HG03196 (cell line): ENCODE results near the gene TMEM212.
"Not testable (repeated sequence)": the region's sequence is repeated elsewhere in the genome, so short reads cannot be mapped to it uniquely, and the experiment has no call there.

Experiments used
- ATAC-seq: cut with Tn5 transposase; IDR thresholded peaks from one replicate; pipeline ENCODE4 v1.9.1; 2021; ENCODE audit not compliant: unreplicated experiment

TMEM212 gene

GRCh38 chr3:171854649-171855305 is 11.6 kb downstream of the TMEM212 start:
- no peak for ATAC-seq

DNA sequence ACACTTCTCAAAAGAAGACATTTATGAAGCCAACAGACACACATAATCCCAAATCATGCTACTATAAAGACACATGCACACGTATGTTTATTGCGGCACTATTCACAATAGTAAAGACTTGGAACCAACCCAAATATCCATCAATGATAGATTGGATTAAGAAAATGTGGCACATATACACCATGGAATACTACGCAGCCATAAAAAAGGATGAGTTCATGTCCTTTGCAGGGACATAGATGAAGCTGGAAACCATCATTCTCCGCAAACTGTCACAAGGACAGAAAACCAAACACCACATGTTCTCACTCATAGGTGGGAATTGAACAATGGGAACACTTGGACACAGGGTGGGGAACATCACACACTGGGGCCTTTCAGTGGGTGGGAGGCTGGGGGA is 15.6 kb downstream of the TMEM212 start:
- ATAC-seq = not testable (repeated sequence)

DNA sequence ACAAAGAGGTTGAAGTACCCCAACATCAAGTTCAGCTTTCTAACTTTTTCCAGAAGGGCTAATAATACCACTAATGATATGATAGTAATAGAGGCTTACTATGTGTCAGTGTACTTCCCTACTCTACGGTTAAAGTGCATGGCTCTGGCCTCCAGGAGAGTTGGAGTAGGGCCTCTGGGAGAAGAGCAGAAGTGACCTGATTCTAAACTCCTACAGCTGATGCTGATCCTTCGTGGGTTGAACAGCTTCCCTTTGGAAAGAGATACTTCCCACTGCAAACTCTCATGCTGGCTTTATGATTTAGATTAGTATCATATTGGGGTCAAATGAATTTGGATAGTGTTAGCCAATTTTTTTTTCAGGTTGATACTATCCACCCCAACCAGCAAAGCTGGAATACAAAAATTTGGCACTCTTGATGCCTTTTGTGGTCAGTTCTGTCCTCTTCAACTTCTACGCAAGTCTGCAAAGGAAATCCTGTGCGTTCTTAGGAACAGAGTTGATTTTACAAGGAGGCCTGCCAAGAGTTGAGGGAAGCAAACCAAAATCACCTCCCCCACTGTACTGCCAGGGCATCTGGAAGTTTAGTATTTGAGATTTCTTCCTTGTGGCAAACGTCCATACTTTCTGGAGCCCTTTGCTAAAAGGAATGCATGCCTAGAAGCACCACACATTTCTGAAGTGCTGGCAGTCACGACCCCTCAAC is 17.8 kb downstream of the TMEM212 start:
- no peak for ATAC-seq

GRCh38 chr3:171862392-171862791 is 19.2 kb downstream of the TMEM212 start:
- ATAC-seq = no peak

DNA sequence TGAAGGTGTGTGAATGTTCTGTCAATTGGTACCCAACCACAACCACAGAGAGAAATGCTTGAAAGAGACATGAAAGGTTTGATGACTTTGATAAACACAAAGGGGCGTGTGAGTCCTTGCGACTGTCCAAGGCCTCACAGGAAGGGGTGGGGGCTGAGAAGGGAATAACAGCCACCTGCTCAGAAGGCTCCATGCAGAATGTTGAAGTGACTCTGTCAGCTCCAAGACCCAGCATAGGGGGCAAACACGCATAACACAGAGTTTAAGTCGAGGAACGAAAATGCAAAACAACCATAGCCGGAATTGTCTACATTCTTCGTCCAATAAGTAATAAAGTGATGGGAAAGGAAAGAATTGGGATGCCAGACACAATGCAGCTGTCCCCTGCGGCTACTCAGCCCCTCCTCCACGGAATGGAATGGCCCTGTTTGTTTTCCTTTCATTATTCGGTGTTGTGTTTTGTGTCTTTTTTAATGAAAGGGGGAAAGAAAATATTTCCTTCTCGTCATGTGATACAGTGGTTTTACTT is 19.9 kb downstream of the TMEM212 start:
- no peak for ATAC-seq

DNA sequence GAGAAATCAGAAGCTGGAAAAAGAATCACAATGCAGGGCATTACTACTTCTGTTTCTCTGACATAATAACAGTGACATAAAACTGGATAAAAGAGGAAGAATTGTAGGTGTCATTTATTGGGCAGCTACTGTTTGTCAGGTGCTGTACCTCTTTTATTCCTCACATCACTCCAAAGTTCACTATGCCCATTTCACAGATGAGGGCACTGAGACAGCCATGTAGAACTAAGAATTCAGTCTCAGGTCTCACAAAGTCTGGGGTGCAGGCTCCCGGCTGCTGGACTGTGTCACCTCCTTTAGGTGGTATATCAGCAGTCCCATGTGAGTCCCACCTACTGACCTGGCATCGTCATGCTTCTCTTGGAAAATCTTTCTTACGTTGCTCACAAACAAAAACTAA is 20.8 kb downstream of the TMEM212 start:
- ATAC-seq = no peak

GRCh38 chr3:171865191-171865865 is 22.2 kb downstream of the TMEM212 start:
- no peak for ATAC-seq

GRCh38 chr3:171867981-171868380 is 24.8 kb downstream of the TMEM212 start:
- no peak for ATAC-seq

- no peak for ATAC-seq
Observed at GRCh38 chr3:171871392-171872274, 28.5 kb downstream of the TMEM212 start.

DNA sequence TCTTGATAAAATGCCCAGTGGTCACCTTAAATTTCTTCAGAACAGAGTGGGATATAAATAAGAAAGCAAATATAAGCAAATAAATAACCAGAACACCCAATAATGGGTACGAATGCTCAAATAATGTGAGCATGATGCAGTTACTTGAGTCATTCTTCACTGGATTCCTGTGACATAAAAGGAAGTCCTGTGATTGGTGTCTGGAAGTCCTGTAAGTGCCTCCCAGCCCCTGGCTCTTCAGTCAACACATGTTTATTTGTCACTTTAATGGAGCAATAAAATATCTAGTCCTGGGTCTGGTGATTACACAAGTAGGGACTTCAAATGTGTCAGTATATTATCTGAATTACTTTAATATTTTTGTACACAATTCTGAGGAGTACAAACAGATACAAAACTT is 30.4 kb downstream of the TMEM212 start:
- ATAC-seq = no peak

DNA sequence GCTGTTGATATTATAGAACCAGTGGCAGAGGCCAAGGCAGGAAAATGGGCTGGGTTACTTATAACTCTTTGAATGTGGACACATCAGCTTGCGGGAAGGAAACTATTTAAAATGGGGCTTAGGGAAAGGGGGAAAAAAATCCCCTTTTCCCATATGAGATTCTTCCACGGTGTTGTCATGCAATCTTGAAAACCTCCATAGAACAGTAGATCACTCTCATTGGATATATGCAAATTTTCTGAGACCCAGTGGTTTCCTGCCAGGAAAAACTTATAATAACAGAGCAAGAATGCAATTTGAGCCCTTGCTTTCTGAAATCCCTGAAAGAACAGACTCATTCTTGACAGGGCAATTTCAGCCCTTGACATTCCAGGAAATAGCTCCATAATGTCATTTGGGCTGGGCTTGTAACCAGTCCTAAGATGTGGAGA is 31.1 kb downstream of the TMEM212 start:
- no peak for ATAC-seq

DNA sequence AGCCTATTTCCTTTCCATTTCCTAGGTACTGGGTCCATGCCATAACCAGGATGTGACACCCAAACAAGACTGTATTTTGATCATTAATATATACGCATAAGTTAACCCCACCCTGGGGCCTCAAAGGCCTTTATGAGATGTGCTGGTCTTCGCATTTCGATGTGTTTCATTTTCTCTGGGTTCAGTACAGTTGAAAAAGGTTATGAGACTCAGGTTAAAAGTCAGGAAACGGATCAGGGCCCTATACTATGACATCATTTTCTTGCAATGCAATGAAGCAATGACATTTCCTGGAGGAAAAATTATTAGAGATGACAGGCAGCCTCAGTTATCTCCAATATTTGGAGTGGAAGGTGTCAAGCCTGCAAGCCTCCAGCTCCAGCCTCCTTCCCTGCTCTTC is 31.7 kb downstream of the TMEM212 start:
- ATAC-seq = no peak

- no peak for ATAC-seq
Observed at GRCh38 chr3:171875923-171876412, 32.8 kb downstream of the TMEM212 start.

GRCh38 chr3:171876680-171877147 is 33.6 kb downstream of the TMEM212 start:
- ATAC-seq = no peak

DNA sequence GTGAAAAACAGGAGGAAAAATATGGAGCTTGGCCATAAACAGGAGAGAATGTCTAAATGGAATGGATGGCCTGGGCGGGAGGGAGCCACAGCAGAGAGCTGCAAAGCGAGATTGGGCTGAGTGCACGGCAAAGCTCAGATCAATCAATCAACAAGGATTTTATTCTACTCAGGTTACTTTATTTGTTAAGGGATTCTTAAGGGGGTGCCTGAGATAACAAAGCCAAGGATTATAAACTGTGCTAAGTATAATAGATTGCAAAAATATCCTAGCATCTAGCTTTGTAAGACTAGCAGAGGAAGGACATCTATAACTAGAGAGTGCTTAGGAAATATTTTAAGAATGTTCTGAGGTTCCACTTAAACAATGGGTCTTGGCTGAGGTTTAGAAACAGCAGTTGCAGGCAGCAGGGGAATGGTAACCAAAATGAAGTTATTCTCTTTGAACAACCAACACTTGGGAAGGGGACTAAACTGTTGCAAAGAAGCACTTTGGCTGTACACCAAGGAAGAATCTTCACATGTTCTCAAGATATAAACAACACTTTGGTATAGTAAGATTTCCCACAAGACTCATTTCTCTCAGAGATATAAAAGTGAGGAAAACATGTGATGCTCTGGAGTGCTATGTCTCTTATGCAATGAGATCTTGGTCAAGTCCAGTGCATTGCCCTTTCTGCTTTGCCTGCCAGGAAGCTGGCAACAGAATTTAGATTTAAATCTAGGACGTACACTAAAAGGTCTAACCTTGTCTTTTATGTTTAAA is 35.5 kb downstream of the TMEM212 start:
- no peak for ATAC-seq

GRCh38 chr3:171879472-171879871 is 36.3 kb downstream of the TMEM212 start:
- ATAC-seq = no peak

DNA sequence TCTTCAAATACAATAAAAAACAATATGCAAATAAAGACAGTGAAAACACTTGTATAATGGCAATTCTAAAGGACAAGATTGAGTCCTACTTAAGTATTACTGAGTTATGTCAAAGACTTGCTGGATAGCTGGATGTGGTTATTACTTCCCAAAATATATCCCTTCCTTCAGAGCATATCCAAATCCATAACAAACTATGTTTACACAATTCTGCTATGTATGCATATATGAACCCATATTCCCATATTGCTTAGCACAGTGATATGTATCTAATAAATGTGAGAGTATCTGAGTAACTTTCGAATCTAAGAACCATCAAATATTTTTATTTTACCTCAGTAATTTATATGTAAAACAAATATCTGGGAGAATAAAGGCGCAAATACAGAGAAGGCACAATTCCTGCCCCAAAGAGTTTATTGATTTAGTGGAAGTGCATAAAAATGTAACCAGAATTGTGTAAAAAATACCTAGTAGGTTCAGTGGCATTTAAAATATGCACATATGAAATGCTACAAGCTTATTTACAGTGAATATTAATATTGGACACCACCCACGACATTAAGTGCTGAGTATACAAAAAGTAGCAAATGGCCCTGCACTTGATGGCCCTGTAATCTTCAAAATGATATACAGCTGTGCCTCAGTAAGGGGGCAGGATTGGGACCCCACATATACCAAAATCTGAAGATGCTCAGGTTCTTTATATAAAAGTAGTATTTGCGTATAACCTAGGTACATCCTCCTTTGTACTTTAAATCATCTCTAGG is 37.1 kb downstream of the TMEM212 start:
- ATAC-seq = no peak

DNA sequence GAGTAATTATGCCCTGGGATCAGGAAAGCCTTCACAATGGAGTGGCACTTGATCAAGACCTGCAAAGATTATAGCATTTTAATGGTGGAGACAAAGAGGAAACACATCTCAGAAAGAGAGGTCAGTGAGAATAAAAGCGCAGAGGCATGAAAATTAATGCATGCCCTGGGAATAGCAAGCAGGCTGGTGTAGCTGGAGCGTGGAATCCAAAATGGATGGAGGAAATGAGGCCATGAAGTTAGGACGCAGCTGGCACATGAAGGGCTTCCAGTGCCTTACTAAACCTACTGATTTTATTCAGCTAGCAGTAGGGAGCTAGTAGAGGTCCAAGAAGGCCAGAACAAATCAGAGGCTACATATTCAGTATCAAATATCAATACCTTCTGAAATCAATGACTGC is 38.1 kb downstream of the TMEM212 start:
- no peak for ATAC-seq

DNA sequence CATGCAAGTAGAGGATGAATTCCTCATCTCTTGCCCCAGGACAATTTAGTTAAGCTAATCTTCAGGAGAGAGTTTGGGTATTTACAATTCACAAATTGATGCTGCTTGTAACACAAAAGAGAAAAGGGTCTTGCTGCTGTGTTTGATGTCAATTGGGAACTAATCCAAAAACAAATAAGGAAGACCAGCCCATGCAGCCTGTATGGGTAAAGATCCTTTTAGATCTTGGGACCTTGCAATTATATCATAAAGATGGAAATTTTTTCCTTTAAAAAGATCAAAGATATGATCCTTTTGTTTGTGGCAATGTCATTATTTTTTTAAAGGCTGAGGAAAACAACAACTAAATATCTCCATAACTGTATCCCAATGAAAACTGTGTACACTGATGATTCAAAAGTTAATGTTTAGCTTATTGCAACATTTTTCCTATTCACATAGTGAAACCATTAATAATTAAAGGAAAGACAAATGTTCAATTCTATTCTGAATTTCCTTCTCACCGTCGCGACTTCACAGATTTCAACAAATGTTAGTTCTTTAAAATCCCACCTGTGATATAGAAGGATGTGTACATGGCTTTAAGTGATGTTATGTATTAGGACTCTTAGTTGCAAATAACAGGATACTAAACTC is 40.2 kb downstream of the TMEM212 start:
- ATAC-seq = no peak
